NB4 (cell line): Measurements from ENCODE around the gene HIGD1A.

Source experiments
- MYC ChIP-seq: IDR thresholded peaks from 2 replicates; pipeline ENCODE4 v1.6.1; 2011; ENCODE audit warnings: low read depth, low read length
- POLR2A ChIP-seq: IDR thresholded peaks from 2 replicates; pipeline ENCODE4 v1.6.1; 2011; ENCODE audit warnings: mild to moderate bottlenecking; ENCODE audit not compliant: insufficient read length; ENCODE audit errors: extremely low read depth
- TF ChIP-seq, protein P1 (sequence below): IDR thresholded peaks from one replicate; pipeline ENCODE4 v1.5.1; 2012; ENCODE audit warnings: low read depth, low read length

DNA sequence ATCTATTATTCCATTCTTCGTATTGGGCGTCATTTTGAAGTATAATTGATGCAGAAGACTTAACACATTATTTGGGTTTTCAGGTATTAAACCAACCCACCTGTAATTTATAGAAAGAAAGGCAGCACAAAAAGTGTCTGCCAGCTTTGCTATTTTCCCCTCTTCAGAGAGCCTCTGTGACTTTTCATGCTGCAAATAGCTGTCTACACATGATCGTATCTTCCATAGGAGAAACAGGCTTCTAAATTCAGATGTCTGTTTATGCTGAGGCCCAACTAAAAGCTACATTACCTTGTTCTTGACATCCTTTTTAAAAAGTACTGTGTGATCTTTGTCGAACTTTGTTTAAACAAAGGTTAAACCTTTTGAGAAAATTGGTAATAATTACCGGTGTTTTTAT is 10.0 kb upstream of the HIGD1A start:
- TF ChIP-seq, protein P1, sequence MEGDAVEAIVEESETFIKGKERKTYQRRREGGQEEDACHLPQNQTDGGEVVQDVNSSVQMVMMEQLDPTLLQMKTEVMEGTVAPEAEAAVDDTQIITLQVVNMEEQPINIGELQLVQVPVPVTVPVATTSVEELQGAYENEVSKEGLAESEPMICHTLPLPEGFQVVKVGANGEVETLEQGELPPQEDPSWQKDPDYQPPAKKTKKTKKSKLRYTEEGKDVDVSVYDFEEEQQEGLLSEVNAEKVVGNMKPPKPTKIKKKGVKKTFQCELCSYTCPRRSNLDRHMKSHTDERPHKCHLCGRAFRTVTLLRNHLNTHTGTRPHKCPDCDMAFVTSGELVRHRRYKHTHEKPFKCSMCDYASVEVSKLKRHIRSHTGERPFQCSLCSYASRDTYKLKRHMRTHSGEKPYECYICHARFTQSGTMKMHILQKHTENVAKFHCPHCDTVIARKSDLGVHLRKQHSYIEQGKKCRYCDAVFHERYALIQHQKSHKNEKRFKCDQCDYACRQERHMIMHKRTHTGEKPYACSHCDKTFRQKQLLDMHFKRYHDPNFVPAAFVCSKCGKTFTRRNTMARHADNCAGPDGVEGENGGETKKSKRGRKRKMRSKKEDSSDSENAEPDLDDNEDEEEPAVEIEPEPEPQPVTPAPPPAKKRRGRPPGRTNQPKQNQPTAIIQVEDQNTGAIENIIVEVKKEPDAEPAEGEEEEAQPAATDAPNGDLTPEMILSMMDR: no peak
- no peak for TF ChIP-seq MYC
- TF ChIP-seq POLR2A: no peak
